GM21619 (cell line): ENCODE data around the gene COPZ1.
"Not testable (repeated sequence)": the region's sequence is repeated elsewhere in the genome, so short reads cannot be mapped to it uniquely, and the experiment has no call there.

Experiments used
- ATAC-seq: cut with Tn5 transposase; IDR thresholded peaks from one replicate; pipeline ENCODE4 v1.9.1; 2021; ENCODE audit not compliant: unreplicated experiment

COPZ1 gene

GRCh38 chr12:54331461-54331860, 6.5 kb downstream of the COPZ1 start:
- ATAC-seq = no peak

GRCh38 chr12:54333420-54334034, 8.6 kb downstream of the COPZ1 start:
- ATAC-seq = no peak

- no peak for ATAC-seq
Measured at GRCh38 chr12:54337280-54337842, 12.4 kb downstream of the COPZ1 start.

- no peak for ATAC-seq
Measured at GRCh38 chr12:54337854-54338650, 13.1 kb downstream of the COPZ1 start.

GRCh38 chr12:54338698-54339296, 13.9 kb downstream of the COPZ1 start:
- no peak for ATAC-seq

- ATAC-seq = no peak
Measured at GRCh38 chr12:54340846-54341245, 15.9 kb downstream of the COPZ1 start.

- ATAC-seq = no peak
Measured at GRCh38 chr12:54341378-54342300, 16.7 kb downstream of the COPZ1 start.

- ATAC-seq = no peak
Measured at GRCh38 chr12:54349036-54349435, 24.1 kb downstream of the COPZ1 start.

- ATAC-seq = no peak
Measured at GRCh38 chr12:54349679-54350078, 24.7 kb downstream of the COPZ1 start.

- no peak for ATAC-seq
Measured at GRCh38 chr12:54350743-54351142, 25.8 kb downstream of the COPZ1 start.

- no peak for ATAC-seq
Measured at GRCh38 chr12:54351341-54351740, 26.4 kb downstream of the COPZ1 start.

GRCh38 chr12:54352022-54352531, 27.1 kb downstream of the COPZ1 start:
- ATAC-seq = no peak

GRCh38 chr12:54352891-54353874, 28.3 kb downstream of the COPZ1 start:
- no peak for ATAC-seq

GRCh38 chr12:54354271-54354670, 29.3 kb downstream of the COPZ1 start:
- ATAC-seq = not testable (repeated sequence)

- no peak for ATAC-seq
Measured at GRCh38 chr12:54355104-54355815, 30.3 kb downstream of the COPZ1 start.

GRCh38 chr12:54356228-54356627, 31.3 kb downstream of the COPZ1 start:
- ATAC-seq = no peak

- no peak for ATAC-seq
Measured at GRCh38 chr12:54356951-54357356, 32.0 kb downstream of the COPZ1 start.

GRCh38 chr12:54357506-54358190, 32.7 kb downstream of the COPZ1 start:
- no peak for ATAC-seq
